Epithelial cell of proximal tubule (primary cell): Measurements from ENCODE around the gene CRIM1. TPM values are rescaled to one million over a fixed set of nuclear protein-coding genes. Genes with fewer than 3 reads are reported as not detected.

ENCODE experiments used
- DNase-seq: peaks from one replicate; pipeline ENCODE4 v3.0.0-alpha.2; 2011; ENCODE audit warnings: low read depth
- H3K4me3 ChIP-seq: 2 replicates; pipeline ENCODE4 v1.5.1; 2011; ENCODE audit warnings: low read depth, mild to moderate bottlenecking, low read length
- CTCF ChIP-seq: conservative IDR thresholded peaks from 2 replicates; pipeline ENCODE4 v1.5.1; 2012; ENCODE audit warnings: low read depth, mild to moderate bottlenecking, low read length
- total RNA-seq: library from RNA; depleted of rRNA; stranded (reverse); fragments of >200 nt; gene quantifications from 2 replicates; pipeline ENCODE4 v1.2.3, GENCODE V29; 2015

CRIM1 gene
- total RNA-seq, 1 donor from 2014 or later: 143 TPM

GRCh38 chr2:36597003-36597531 lies 241.5 kb downstream of the CRIM1 start:
- TF ChIP-seq CTCF: no peak
- H3K4me3 ChIP-seq: peak overlapping the region; percentile 84
- DNase-seq: no peak

GRCh38 chr2:36597532-36598377 lies 242.2 kb downstream of the CRIM1 start, which contains the start of gene FEZ2:
FEZ2 (minus strand) TSS chr2:36598168; CDS start chr2:36598142, 26 bp downstream.
- H3K4me3 ChIP-seq: peak within 1 kb of the TSS; percentile 84
- TF ChIP-seq CTCF: no peak
- no peak for DNase-seq

Other genes starting within 250 kb of the CRIM1 start
- 43.7 and 60.4 TPM in 2 replicates for gene FEZ2, start 242.4 kb downstream of the CRIM1 start, total RNA-seq